Mesenchymal stem cell (in vitro differentiated cells and primary cell): Measurements from ENCODE around the gene OGT.
"Not testable (repeated sequence)": the region's sequence is repeated elsewhere in the genome, so short reads cannot be mapped to it uniquely, and the experiment has no call there.

Experiments used
- DNase-seq: peaks from one replicate; pipeline ENCODE4 v3.0.0-alpha.2; 2013
- H2AFZ ChIP-seq: one replicate; pipeline ENCODE4 v1.6.1; 2013; ENCODE audit warnings: low read depth, mild to moderate bottlenecking, control low read depth, inconsistent platforms, low read length, moderate library complexity
- H2AK5ac ChIP-seq: 2 replicates; pipeline ENCODE4 v1.6.1; 2013; ENCODE audit warnings: low read length, moderate library complexity, mild to moderate bottlenecking, inconsistent platforms; ENCODE audit not compliant: severe bottlenecking
- H2BK120ac ChIP-seq: one replicate; pipeline ENCODE4 v1.6.1; 2013; ENCODE audit warnings: low read depth, mild to moderate bottlenecking, inconsistent platforms, low read length, moderate library complexity
- H2BK12ac ChIP-seq, 2 experiments: one replicate each; pipeline ENCODE4 v1.6.1; 2013; ENCODE audit warnings: inconsistent platforms in 2 of 2, low read length in 2 of 2, mild to moderate bottlenecking in 2 of 2, moderate library complexity in 2 of 2, control low read depth in 1 of 2
- H2BK15ac ChIP-seq: one replicate; pipeline ENCODE4 v1.6.1; 2013; ENCODE audit warnings: mild to moderate bottlenecking, low read depth, inconsistent platforms; ENCODE audit not compliant: poor library complexity, severe bottlenecking
- H2BK5ac ChIP-seq: 2 replicates; pipeline ENCODE4 v1.6.1; 2013; ENCODE audit warnings: low read depth, mild to moderate bottlenecking, low read length, control low read depth, inconsistent platforms; ENCODE audit not compliant: poor library complexity, severe bottlenecking
- H3K14ac ChIP-seq, 2 experiments: one replicate each; pipeline ENCODE4 v1.6.1; 2013; ENCODE audit warnings: inconsistent platforms in 2 of 2, low read length in 2 of 2, control low read depth in 1 of 2, mild to moderate bottlenecking in 1 of 2, moderate library complexity in 1 of 2
- H3K18ac ChIP-seq, 2 experiments: one replicate each; pipeline ENCODE4 v1.6.1; 2013; ENCODE audit warnings: inconsistent platforms in 2 of 2, low read length in 2 of 2, control low read depth in 1 of 2, low read depth in 1 of 2, mild to moderate bottlenecking in 1 of 2
- H3K23ac ChIP-seq, 2 experiments: one replicate each; pipeline ENCODE4 v1.6.1; 2013; ENCODE audit warnings: inconsistent platforms in 2 of 2, low read length in 2 of 2, mild to moderate bottlenecking in 2 of 2, moderate library complexity in 2 of 2, control low read depth in 1 of 2
- H3K27ac ChIP-seq: 2 replicates; pipeline ENCODE4 v1.5.1; 2013; ENCODE audit warnings: mild to moderate bottlenecking, moderate library complexity, low read length, control low read depth, inconsistent platforms; ENCODE audit not compliant: poor library complexity, severe bottlenecking
- H3K27me3 ChIP-seq, 2 experiments: 2 replicates each; pipeline versions ENCODE4 v1.6.1 to v1.7.0; 2013; ENCODE audit warnings: low read length in 2 of 2, mild to moderate bottlenecking in 2 of 2, moderate library complexity in 2 of 2, control low read depth in 1 of 2, inconsistent platforms in 1 of 2; ENCODE audit not compliant: control insufficient read depth in 1 of 2, insufficient read depth in 1 of 2
- H3K36me3 ChIP-seq, 2 experiments: 2 replicates each; pipeline versions ENCODE4 v1.6.1 to v1.7.0; 2013; ENCODE audit warnings: low read length in 2 of 2, control low read depth in 1 of 2, inconsistent platforms in 1 of 2, low read depth in 1 of 2, mild to moderate bottlenecking in 1 of 2; ENCODE audit not compliant: insufficient read depth in 2 of 2, control insufficient read depth in 1 of 2
- H3K4ac ChIP-seq, 2 experiments: one replicate each; pipeline ENCODE4 v1.6.1; 2013; ENCODE audit warnings: inconsistent platforms in 2 of 2, low read length in 2 of 2, mild to moderate bottlenecking in 2 of 2, moderate library complexity in 2 of 2, control low read depth in 1 of 2, low read depth in 1 of 2
- H3K4me1 ChIP-seq: 2 replicates; pipeline ENCODE4 v1.6.1; 2013; ENCODE audit warnings: low read depth, low read length, control low read depth; ENCODE audit not compliant: control insufficient read depth, insufficient read depth
- H3K4me2 ChIP-seq: 2 replicates; pipeline ENCODE4 v1.6.1; 2013; ENCODE audit warnings: low read length, mild to moderate bottlenecking, inconsistent platforms; ENCODE audit not compliant: poor library complexity, severe bottlenecking
- H3K4me3 ChIP-seq, 2 experiments: 2 replicates each; pipeline versions ENCODE4 v1.5.1 to v1.7.0; 2013; ENCODE audit warnings: low read length in 2 of 2, mild to moderate bottlenecking in 2 of 2, control low read depth in 1 of 2, low read depth in 1 of 2; ENCODE audit not compliant: insufficient read depth in 1 of 2
- H3K79me1 ChIP-seq: replicated peaks from 2 replicates; pipeline ENCODE4 v1.6.1; 2013; ENCODE audit warnings: mild to moderate bottlenecking, control low read depth, low read length, inconsistent platforms; ENCODE audit not compliant: poor library complexity, severe bottlenecking
- H3K9ac ChIP-seq: 2 replicates; pipeline ENCODE4 v1.7.0; 2013; ENCODE audit warnings: mild to moderate bottlenecking, low read length, moderate library complexity
- H3K9me3 ChIP-seq: 2 replicates; pipeline ENCODE4 v1.7.0; 2013; ENCODE audit warnings: mild to moderate bottlenecking, low read length; ENCODE audit not compliant: control insufficient read depth
- H4K8ac ChIP-seq: one replicate; pipeline ENCODE4 v1.6.1; 2013; ENCODE audit warnings: inconsistent platforms, mild to moderate bottlenecking, low read length, moderate library complexity
- H4K91ac ChIP-seq: one replicate; pipeline ENCODE4 v1.6.1; 2013; ENCODE audit warnings: mild to moderate bottlenecking, low read length, inconsistent platforms
- WGBS: methylation state at CpG from one replicate; pipeline ENCODE4 v1.1.7; 2013; ENCODE audit warnings: mixed read lengths; 5-methylcytosine and 5-hydroxymethylcytosine counted together

Gene OGT

GRCh38 chrX:71571390-71571789 is 38.5 kb downstream of the OGT start:
- not testable (repeated sequence) for H2AFZ ChIP-seq, H3K4me3 ChIP-seq, H3K27me3 ChIP-seq, H3K4ac ChIP-seq, H3K9ac ChIP-seq, H3K9me3 ChIP-seq, H3K18ac ChIP-seq, H3K4me2 ChIP-seq, H2BK5ac ChIP-seq, H2BK15ac ChIP-seq, H3K4me1 ChIP-seq, H3K14ac ChIP-seq, H2AK5ac ChIP-seq, H2BK120ac ChIP-seq, H3K27ac ChIP-seq, H2BK12ac ChIP-seq, DNase-seq, H3K23ac ChIP-seq, H4K8ac ChIP-seq, H3K79me1 ChIP-seq, H4K91ac ChIP-seq
- H3K36me3 ChIP-seq, result peaks cover 12 to 81% of the 10 kb centered on the region in 2 experiments
- 100% methylated on average over 1 of the region's 8 CpGs for WGBS

- H3K36me3 ChIP-seq, result peaks cover 17 to 71% of the 10 kb centered on the region in 2 experiments
- H3K4me1 ChIP-seq, result no peaks in the 10 kb centered on the region
- no peak for DNase-seq
- no peak overlapping the region for H3K4ac ChIP-seq
- no peak overlapping the region for H3K27ac ChIP-seq
- H3K23ac ChIP-seq, result no peak overlapping the region
- no peaks in the 10 kb centered on the region for H3K9me3 ChIP-seq
- no peak overlapping the region for H2AK5ac ChIP-seq
- H3K4me2 ChIP-seq, result no peak overlapping the region
- H3K18ac ChIP-seq, result no peak overlapping the region
- no peak overlapping the region for H2BK15ac ChIP-seq
- no peak overlapping the region for H4K8ac ChIP-seq
- H3K9ac ChIP-seq, result no peak overlapping the region
- WGBS, result 100% methylated on average over 2 of the region's 2 CpGs
- no peak overlapping the region for H2AFZ ChIP-seq
- no peak overlapping the region for H2BK120ac ChIP-seq
- H4K91ac ChIP-seq, result no peak overlapping the region
- H3K79me1 ChIP-seq, result peaks cover 4% of the 10 kb centered on the region
- no peak overlapping the region for H3K14ac ChIP-seq
- no peak overlapping the region for H3K4me3 ChIP-seq
- no peaks in the 10 kb centered on the region for H3K27me3 ChIP-seq
- no peak overlapping the region for H2BK5ac ChIP-seq
- no peak overlapping the region for H2BK12ac ChIP-seq
Measured at GRCh38 chrX:71573590-71573989, 40.7 kb downstream of the OGT start.

GRCh38 chrX:71577682-71578081 is 44.8 kb downstream of the OGT start:
- no peak overlapping the region for H2AK5ac ChIP-seq
- H4K8ac ChIP-seq, result no peak overlapping the region
- H3K18ac ChIP-seq, result no peak overlapping the region
- H3K27me3 ChIP-seq, result no peaks in the 10 kb centered on the region
- H3K14ac ChIP-seq, result no peak overlapping the region
- no peaks in the 10 kb centered on the region for H3K9me3 ChIP-seq
- H2BK5ac ChIP-seq, result no peak overlapping the region
- DNase-seq, result no peak
- H4K91ac ChIP-seq, result no peak overlapping the region
- peaks cover 8% of the 10 kb centered on the region for H3K79me1 ChIP-seq
- no peak overlapping the region for H3K9ac ChIP-seq
- WGBS, result 99% methylated on average over 22 of the region's 24 CpGs
- no peak overlapping the region for H3K23ac ChIP-seq
- peaks cover 2% of the 10 kb centered on the region for H3K4me1 ChIP-seq
- H3K4me2 ChIP-seq, result no peak overlapping the region
- no peak overlapping the region for H2BK12ac ChIP-seq
- peaks cover 20 to 46% of the 10 kb centered on the region in 2 experiments for H3K36me3 ChIP-seq
- no peak overlapping the region for H3K4ac ChIP-seq
- no peak overlapping the region for H2BK120ac ChIP-seq
- no peak overlapping the region for H3K4me3 ChIP-seq
- no peak overlapping the region for H3K27ac ChIP-seq
- H2AFZ ChIP-seq, result no peak overlapping the region
- H2BK15ac ChIP-seq, result no peak overlapping the region

- no peak within 1 kb of the TSS for H4K8ac ChIP-seq
- H3K14ac ChIP-seq, result no peak within 1 kb of the TSS
- H3K27me3 ChIP-seq, result no peaks in the 10 kb centered on the region
- H3K79me1 ChIP-seq, result peaks cover 8% of the 10 kb centered on the region
- no peaks in the 10 kb centered on the region for H3K9me3 ChIP-seq
- H3K4me1 ChIP-seq, result peaks cover 2% of the 10 kb centered on the region
- DNase-seq, result no peak
- no peak within 1 kb of the TSS for H2BK5ac ChIP-seq
- H2AFZ ChIP-seq, result no peak within 1 kb of the TSS
- 99% methylated on average over 46 of the region's 48 CpGs for WGBS
- H3K23ac ChIP-seq, result no peak within 1 kb of the TSS
- no peak within 1 kb of the TSS for H2AK5ac ChIP-seq
- H3K36me3 ChIP-seq, result peaks cover 20 to 38% of the 10 kb centered on the region in 2 experiments
- H3K27ac ChIP-seq, result no peak within 1 kb of the TSS
- no peak within 1 kb of the TSS for H3K18ac ChIP-seq
- no peak within 1 kb of the TSS for H3K4me3 ChIP-seq
- H3K9ac ChIP-seq, result no peak within 1 kb of the TSS
- H2BK15ac ChIP-seq, result no peak within 1 kb of the TSS
- H2BK12ac ChIP-seq, result no peak within 1 kb of the TSS
- no peak within 1 kb of the TSS for H2BK120ac ChIP-seq
- peak within 1 kb of the TSS; percentile 15 for H4K91ac ChIP-seq
- no peak within 1 kb of the TSS for H3K4ac ChIP-seq
- H3K4me2 ChIP-seq, result no peak within 1 kb of the TSS
Measured at GRCh38 chrX:71578253-71579135, 45.6 kb downstream of the OGT start, which contains the start of gene GCNA. Gene GCNA, plus strand, starts transcription at chrX:71578437. Its CDS starts 2,385 bp downstream, at chrX:71580822.
